Esophagus squamous epithelium (tissue), 4 donors: ENCODE measurements around the gene PCSK9.

Source experiments
- CTCF ChIP-seq, 6 experiments: fragments of 450-650 bp in 4 of 6; fragments of 200-600 bp in 2 of 6; sonication (generic) in 2 of 6; IDR thresholded peaks; one replicate each; pipeline ENCODE4 v1.5.1; 2016 to 2019; ENCODE audit warnings: antibody characterized with exemption in 6 of 6, mild to moderate bottlenecking in 4 of 6, moderate library complexity in 4 of 6
- POLR2A ChIP-seq, 4 donors: fragments of 450-650 bp; IDR thresholded peaks; one replicate each; pipeline ENCODE4 v1.6.1; 2017; ENCODE audit warnings: antibody characterized with exemption in 4 of 4, mild to moderate bottlenecking in 4 of 4, moderate library complexity in 3 of 4

DNA sequence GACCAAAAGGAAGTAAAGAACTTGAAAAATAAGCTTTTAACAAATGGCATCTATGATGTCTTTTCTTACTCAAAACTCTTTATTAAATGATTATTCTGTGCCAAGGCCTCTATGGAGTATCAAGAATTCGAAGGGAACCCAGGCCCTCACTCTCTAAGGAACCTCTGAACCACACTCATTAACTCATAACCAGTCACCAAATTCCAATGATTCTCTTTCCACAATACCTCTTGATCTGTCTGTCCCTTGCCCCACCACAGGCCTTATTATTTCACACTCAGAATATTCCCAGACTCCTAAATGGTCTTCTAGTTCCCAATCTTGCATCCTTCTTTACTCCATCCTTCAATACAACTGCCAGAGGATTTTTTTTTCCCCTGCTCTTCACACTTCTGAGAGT, 37.0 kb downstream of the PCSK9 start:
- TF ChIP-seq CTCF (IDR thresholded peaks at IDR 0.05) = no peak
- TF ChIP-seq POLR2A (IDR thresholded peaks at IDR 0.05) = no peak
